SIG-M5 treated with dmso at 0.1 percent for 504 hours (cell line): ENCODE measurements around the gene KLHL15.
A peak's percentile ranks its signal among the peaks of the same experiment; 100 is the strongest.

Experiments used
- DNase-seq: peaks from one replicate; lab custom pipeline; 2025; ENCODE audit not compliant: unreplicated experiment; lab: John Stamatoyannopoulos, UW

The KLHL15 gene

DNA sequence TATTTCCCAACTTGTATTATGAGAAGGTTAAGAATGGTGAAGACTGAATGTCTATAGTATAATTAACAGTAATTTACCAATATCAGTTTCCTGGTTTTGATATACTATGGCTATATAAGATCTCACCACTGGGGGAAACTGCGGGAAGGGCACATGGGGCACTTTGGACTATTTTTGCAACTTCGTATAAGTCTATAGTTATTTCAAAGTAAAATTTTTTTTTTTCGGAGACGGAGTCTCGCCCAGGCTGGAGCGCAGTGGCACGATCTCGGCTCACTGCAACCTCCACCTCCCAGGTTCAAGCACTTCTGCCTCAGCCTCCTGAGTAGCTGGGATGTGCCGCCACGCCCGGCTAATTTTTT lies 73.1 kb downstream of the KLHL15 start:
- peak; percentile 2 for DNase-seq

DNA sequence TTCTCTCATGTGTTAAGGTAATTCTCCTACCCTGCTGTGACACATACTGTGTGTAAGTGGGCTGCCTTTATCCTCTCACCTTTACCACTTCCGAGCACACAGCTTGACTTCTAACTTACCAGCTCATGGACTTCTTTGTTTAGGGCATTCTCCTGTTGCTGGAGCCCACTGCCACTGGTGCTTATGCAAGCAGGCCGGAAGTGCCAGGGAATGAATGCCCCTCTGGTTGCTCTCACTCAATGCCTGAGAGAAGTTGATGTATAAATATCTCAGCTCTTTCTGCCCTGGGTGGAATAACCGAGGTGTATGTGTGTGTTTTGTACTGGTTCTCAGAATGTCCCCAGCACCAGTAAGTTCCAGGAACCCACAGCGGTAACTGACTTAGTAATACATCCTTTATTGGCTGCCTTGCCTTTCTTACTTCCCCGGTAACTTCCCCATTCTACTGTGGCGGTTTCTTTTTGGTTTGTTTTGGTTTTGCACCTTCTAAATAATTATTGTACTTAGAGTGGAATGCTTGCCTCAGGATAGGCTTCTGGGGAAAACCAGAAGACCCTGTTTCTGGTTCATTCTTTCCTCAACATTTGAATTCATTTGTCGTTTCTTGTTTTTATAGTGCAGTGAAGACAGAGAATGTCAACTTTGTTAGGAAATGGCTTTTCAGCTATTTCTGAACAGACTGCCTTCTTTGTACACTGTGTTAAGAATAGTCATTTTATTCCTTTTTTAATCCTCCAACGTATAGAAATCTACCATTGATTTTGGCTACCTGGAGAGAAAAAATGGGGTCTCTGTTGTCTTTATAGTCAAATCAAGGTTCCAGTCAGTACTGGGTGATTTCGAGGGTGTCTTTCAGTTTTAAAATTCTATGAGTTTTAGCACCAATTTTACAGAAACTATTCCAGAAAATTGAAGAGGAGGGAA lies 73.7 kb downstream of the KLHL15 start:
- peak; percentile 75 for DNase-seq

DNA sequence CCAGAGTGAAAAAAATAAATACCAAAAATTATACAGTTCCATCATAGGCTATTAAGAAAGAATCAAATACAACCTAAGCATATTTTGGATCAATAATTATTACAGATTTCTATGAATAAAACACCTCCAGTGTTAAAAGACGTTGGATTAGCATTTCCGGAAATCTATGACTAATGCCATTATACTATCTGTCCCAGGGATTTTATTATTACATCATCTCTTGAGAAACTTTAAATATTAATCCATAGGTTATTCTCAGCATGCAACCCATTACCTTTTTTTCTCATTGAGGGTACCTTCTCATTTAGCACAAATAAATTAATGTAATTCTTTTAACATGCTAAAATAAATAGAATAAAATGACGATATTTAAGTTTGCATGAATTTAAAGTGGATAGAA lies 74.6 kb downstream of the KLHL15 start:
- no peak for DNase-seq

DNA sequence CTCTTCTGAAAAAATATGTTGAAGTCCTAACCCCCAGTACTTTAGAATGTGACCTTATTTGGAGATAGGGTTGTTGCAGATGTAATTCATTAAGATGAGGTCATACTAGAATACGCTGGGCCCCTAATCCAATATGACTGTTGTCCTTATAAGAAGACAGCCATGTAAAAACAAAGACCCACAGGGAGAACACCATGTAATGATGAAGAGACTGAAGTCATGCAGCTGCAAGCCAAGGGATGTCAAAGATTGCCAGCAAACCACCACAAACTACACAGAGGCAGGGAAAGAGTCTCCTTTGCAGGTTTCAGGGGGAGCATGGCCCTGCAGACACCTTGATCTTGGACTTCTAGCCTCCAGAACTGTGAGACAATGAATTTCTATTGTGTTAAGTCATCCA lies 81.8 kb downstream of the KLHL15 start:
- no peak for DNase-seq

DNA sequence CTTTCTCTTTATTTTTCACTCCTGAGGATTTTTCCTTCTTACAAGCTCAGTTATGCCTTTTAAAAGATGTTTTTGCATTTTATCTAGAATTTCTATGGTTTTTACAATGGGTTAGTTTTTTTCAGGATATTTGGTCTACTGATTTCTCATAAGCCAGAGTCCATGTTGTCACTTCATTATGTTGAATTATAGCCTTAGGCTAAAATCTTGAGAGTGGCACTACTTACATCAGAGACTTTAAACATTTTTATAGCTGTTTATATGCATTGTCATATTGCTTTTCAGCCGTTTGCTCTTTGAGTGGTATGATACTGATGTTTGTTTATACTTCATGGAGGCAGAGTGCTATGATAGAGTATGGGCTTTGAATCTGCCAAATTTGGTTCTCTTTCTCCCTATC lies 82.8 kb downstream of the KLHL15 start:
- no peak for DNase-seq

DNA sequence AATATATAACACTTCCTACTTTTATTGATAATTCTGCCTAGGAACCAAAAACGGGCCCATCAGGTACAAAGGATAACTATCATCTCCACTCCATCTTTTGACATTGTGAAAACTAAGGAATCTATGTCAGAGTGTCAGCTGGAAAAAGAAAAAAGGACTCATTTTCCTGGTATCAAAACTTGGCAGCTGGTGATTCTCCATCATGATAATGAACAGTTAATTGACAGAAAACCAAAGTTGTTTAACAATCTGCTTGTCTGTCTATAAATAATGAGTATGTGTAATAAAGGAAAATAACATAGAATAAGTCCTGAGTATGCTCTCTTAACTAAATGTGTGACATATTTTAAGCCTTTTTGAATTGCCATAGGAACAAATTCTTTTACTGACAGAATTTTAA lies 87.8 kb downstream of the KLHL15 start:
- no peak for DNase-seq

DNA sequence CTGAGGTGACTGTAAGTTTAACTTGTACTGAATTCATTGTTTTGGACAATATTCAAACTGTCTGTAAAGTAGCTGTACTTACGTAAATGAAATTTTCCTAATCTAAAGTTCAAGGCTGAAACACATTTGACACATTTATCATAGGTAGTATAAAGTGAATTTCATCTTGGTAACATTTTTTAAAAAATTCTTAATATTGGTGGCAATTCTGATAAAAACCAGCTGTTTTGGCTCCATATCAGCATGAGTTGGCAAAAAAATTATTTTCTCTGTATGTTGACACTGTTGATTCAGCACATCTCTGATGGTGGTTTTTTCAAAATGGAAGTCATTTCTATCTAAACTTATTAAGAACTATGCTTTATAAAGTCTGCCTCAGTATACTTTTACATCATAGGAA lies 88.3 kb downstream of the KLHL15 start:
- no peak for DNase-seq

DNA sequence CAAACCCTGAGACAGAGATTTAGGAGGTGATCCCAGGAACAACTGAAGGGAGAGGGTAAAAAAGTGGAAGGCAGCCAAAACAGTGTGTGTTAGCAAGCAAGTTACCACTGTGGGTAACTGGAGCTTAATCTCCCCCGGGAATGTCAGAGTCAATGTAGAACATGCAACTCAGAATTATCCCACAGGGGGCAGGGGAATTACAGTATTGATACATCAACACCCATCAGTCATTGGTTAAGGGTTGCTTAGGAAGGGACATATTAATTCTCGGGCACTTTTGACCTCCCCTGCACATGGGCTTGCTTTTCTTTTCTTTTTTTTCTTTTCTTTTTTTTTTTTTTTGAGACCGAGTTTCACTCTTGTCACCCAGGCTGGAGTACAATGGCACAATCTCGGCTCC lies 89.9 kb downstream of the KLHL15 start:
- no peak for DNase-seq

DNA sequence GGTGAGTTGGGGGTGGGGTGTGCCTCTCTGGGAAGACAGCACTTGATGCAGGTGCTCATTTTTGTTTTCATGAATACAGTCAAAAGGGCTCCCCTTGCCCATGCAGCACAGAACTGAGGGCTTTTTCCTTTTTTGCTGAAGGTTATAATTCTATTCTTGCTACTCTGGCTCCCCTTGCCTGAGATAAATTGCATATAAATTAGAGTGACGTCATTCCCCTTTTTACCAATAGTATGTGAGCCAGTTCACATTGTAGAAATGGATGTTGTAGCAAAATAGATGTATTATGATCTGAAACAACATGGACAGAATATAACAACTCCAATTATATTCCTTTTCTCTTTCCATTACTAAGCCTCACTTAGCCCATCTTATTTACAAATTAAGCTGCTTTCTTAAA lies 90.8 kb downstream of the KLHL15 start:
- DNase-seq: no peak

DNA sequence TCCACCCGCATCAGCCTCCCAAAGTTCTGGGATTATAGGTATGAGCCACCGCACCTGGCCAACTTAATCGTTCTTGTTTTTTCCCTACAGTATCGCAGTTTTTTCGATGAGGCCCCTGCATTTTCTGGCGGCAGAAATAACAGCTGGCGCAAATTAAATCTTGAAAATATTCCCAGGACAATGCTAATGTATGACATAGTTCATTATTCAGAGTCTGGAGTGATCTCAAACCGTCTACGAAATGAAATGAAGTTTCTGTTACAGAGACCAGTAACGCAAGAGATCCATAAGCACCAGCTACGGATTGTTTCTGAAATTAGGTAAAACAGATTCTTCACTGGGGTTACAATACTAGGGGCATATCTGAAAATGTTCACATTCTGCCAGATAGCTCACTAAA lies 91.9 kb downstream of the KLHL15 start:
- DNase-seq: no peak
